Activated T-helper 1 cell treated with Interleukin-2 at 50 U/mL for 16 hours (primary cell): Measurements from ENCODE around the gene OSBPL8.

ENCODE experiments used
- DNase-seq: peaks from one replicate; pipeline ENCODE4 v3.0.0-alpha.2; 2020; ENCODE audit warnings: low read depth

The OSBPL8 gene

GRCh38 chr12:76303989-76304460, 255.5 kb downstream of the OSBPL8 start:
- DNase-seq: no peak

GRCh38 chr12:76303365-76303764, 256.2 kb downstream of the OSBPL8 start:
- DNase-seq: no peak
